Astrocyte of the spinal cord (primary cell): ENCODE results near the gene SH3BP4.

ENCODE experiments used
- DNase-seq: peaks from one replicate; pipeline ENCODE4 v3.0.0; 2011; ENCODE audit warnings: low read depth, low spot score
- H3K4me3 ChIP-seq: 2 replicates; pipeline ENCODE4 v1.5.1; 2011; ENCODE audit warnings: low read depth, mild to moderate bottlenecking, low read length, moderate library complexity
- CTCF ChIP-seq: IDR thresholded peaks from 2 replicates; pipeline ENCODE4 v1.5.1; 2012; ENCODE audit warnings: low read depth, mild to moderate bottlenecking, low read length, inconsistent platforms
- in situ Hi-C: cut with HindIII; loops from 2 replicates; pipeline ENCODE4 v1.10.0; 2017; ENCODE audit warnings: low sequenced_read_pairs

SH3BP4 gene

DNA sequence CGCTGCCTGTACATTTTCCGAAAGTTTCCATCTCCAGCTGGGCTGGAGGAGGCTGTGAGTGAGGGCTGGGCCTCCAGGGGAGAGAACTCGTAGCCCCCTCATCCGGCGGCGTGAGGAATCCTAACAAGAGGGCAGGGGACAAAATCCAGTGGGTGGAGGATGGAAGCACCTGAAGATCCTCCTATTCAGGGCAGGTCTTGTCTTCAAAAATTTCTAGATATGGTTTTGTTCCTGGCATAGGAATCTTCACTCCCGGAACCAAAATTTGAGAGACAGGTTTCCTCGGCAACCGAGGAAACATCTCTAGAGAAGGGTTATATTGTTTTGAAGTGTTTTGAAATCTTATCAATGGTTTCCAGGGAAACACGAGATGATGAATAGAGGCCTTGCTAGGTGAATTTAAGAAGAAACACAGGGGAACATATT is 136.7 kb downstream of the SH3BP4 start:
- TF ChIP-seq CTCF = no peak
- in situ Hi-C loops = no loop called here
- no peak for DNase-seq
- H3K4me3 ChIP-seq = no peak overlapping the region

DNA sequence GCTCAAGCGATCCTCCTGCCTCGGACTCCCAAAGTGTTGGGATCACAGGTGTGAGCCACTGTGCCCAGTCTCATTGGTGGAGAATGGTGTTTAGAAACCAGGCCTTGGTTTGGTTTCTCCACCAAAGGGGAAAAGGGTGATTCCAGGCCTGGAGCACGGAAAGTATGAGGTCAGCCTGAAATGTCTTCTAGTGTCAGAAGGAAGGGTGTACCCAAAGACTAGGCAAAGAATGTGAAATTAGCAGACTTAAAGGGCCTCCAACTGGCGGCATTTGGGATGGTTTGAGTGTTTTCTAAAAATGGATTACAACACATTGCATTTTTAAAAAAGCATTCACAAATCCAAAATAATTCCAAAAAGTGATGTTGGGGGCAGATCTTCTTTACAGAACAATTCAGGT is 139.6 kb downstream of the SH3BP4 start:
- in situ Hi-C loops = no loop called here
- TF ChIP-seq CTCF = no peak
- no peak for DNase-seq
- no peak overlapping the region for H3K4me3 ChIP-seq

GRCh38 chr2:235091983-235092382 is 140.2 kb downstream of the SH3BP4 start:
- no peak overlapping the region for H3K4me3 ChIP-seq
- no peak for DNase-seq
- in situ Hi-C loops = no loop called here
- TF ChIP-seq CTCF = no peak

DNA sequence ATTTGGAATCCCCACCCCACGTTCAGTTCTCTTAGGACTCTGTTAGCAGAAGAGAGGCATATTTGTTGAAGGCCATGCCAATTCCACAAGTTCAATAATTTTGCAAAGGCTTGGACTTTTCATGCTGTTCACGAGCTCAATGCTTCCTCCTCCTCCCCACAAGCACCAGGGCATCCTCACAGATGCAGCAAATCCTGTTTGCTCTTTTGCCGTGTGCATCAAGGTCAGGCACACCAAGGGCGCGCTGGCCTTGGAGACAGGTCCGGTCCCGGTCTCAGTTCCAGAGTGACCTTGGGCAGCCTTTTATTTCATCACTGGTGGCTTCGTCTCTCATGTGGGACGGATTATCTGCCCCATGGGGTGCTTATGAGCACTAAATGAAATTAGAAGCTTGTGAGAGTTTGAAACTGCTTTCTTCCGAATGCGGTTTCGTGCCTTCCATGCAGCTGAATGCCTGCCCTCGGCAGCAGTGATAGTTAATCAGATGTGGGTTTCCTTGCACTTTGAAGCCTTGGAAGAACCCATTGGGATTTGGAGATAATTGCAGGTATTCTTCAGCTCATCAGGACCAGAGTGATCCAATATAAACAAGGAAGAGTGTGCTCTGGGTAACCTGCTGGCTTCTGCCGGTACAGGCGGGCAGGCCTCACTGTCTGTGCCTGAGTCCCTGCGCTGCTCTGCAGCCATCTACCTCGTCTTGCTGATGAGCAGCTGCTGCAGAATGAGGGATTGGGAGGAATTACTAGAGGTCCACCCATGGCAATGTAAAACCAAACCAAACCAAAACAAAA is 140.8 kb downstream of the SH3BP4 start:
- in situ Hi-C loops = no loop called here
- H3K4me3 ChIP-seq = no peak overlapping the region
- DNase-seq = no peak
- no peak for TF ChIP-seq CTCF

- in situ Hi-C loops = no loop called here
- TF ChIP-seq CTCF = no peak
- no peak overlapping the region for H3K4me3 ChIP-seq
- no peak for DNase-seq
Measured at GRCh38 chr2:235094457-235094856, 142.6 kb downstream of the SH3BP4 start.

DNA sequence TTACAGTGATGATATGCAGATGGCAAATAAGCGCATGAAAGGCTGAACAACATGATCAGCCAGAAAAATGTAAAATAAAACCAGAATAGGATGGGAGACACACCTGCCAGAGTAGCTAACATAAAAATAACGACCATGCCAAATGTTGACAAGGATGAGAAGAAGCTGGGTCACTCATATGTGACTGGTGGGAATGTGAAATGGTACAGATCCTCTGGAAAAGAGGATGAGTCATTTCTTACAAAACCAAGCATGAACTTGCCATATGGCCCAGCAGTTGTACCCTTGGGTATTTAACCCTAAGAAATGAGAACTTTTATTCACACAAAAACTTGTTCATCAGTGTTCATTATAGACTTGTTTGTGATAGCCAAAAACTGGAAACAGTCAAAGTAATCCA is 143.8 kb downstream of the SH3BP4 start:
- in situ Hi-C loops = no loop called here
- no peak overlapping the region for H3K4me3 ChIP-seq
- no peak for TF ChIP-seq CTCF
- DNase-seq = no peak
